ENCODE data around the gene MCOLN2. TPM values are rescaled to one million over a fixed set of nuclear protein-coding genes. Genes with fewer than 3 reads are reported as not detected.
A peak's percentile ranks its signal among the peaks of the same experiment; 100 is the strongest.

The MCOLN2 gene
- total RNA-seq, 1 experiment from 2014 or later: 22.5 TPM

- ATAC-seq: peak; percentile 35; the same call in 1 of the 2 replicates
- in situ Hi-C loops (cut with HindIII; ENCODE audit: low pct_unique_long_range_greater_than_20kb, low sequenced_read_pairs) (no loop called here), intact Hi-C loops (cut with micrococcal nuclease; ENCODE audit: unreplicated experiment) (no loop called here)
- peaks cover 6% of the 10 kb centered on the region for H3K4me1 ChIP-seq (ENCODE audit: control insufficient read depth, insufficient read depth, low read length)
- TF ChIP-seq POLR2AphosphoS5 (IDR thresholded peaks at IDR 0.05; ENCODE audit: low read depth, low read length) (no peak), CTCF (IDR thresholded peaks at IDR 0.05) (no peak), SIN3A (IDR thresholded peaks at IDR 0.05; ENCODE audit: borderline replicate concordance, insufficient read depth, low read depth, low read length) (no peak), TCF7L2 (IDR thresholded peaks at IDR 0.05; ENCODE audit: low read depth, low read length) (no peak), REST (IDR thresholded peaks at IDR 0.05; ENCODE audit: insufficient read depth in 1 of 2, low read depth in 2 of 2, low read length in 1 of 2) (no peak)
- H3K9me3 ChIP-seq (ENCODE audit: control insufficient read depth, insufficient read depth, low read depth, low read length): no peaks in the 10 kb centered on the region
- no peak for DNase-seq (ENCODE audit: low read depth, low spot score)
- H3K36me3 ChIP-seq (ENCODE audit: control insufficient read depth, insufficient read depth, low read length): no peaks in the 10 kb centered on the region
- H3K4me3 ChIP-seq (ENCODE audit: low read depth in 2 of 2, low read length in 2 of 2): no peak overlapping the region
- no peaks in the 10 kb centered on the region for H3K27me3 ChIP-seq (ENCODE audit: control insufficient read depth, insufficient read depth, low read length)
- no peak overlapping the region for H3K27ac ChIP-seq (ENCODE audit: low read length)
- CTCF ChIA-PET: interaction anchor here (0.5 kb wide), 1 partner anchor 285 kb away, joined by 3 read pairs; no protein-coding TSS in a partner anchor
- no TSS peak for BruUV-seq (replicated peaks)
- POLR2A ChIA-PET: no interaction called here
Observed at GRCh38 chr1:84972377-84972987, 24.4 kb downstream of the MCOLN2 start.

- ATAC-seq (no peak), DNase-seq (ENCODE audit: low read depth, low spot score) (no peak)
- Histone ChIP-seq H3K36me3 (ENCODE audit: control insufficient read depth, insufficient read depth, low read length) (no peaks in the 10 kb centered on the region), H3K4me3 (ENCODE audit: low read depth in 2 of 2, low read length in 2 of 2) (no peak overlapping the region), H3K27me3 (ENCODE audit: control insufficient read depth, insufficient read depth, low read length) (no peaks in the 10 kb centered on the region), H3K4me1 (ENCODE audit: control insufficient read depth, insufficient read depth, low read length) (peaks cover 6% of the 10 kb centered on the region), H3K27ac (ENCODE audit: low read length) (no peak overlapping the region), H3K9me3 (ENCODE audit: control insufficient read depth, insufficient read depth, low read depth, low read length) (no peaks in the 10 kb centered on the region)
- no TSS peak for BruUV-seq (replicated peaks)
- ChIA-PET CTCF (no interaction called here), POLR2A (no interaction called here)
- in situ Hi-C loops (cut with HindIII; ENCODE audit: low pct_unique_long_range_greater_than_20kb, low sequenced_read_pairs) (no loop called here), intact Hi-C loops (cut with micrococcal nuclease; ENCODE audit: unreplicated experiment) (no loop called here)
- TF ChIP-seq CTCF (IDR thresholded peaks at IDR 0.05): no peak
- no peak for TF ChIP-seq REST (IDR thresholded peaks at IDR 0.05; ENCODE audit: insufficient read depth in 1 of 2, low read depth in 2 of 2, low read length in 1 of 2)
- no peak for TF ChIP-seq SIN3A (IDR thresholded peaks at IDR 0.05; ENCODE audit: borderline replicate concordance, insufficient read depth, low read depth, low read length)
- no peak for TF ChIP-seq POLR2AphosphoS5 (IDR thresholded peaks at IDR 0.05; ENCODE audit: low read depth, low read length)
- no peak for TF ChIP-seq TCF7L2 (IDR thresholded peaks at IDR 0.05; ENCODE audit: low read depth, low read length)
Observed at GRCh38 chr1:84971957-84972356, 25.0 kb downstream of the MCOLN2 start.
